CD4-positive, alpha-beta T cell treated with Interleukin-4 for 1 hour (primary cell): ENCODE results near the gene MS4A13.
"Not testable (repeated sequence)": the region's sequence is repeated elsewhere in the genome, so short reads cannot be mapped to it uniquely, and the experiment has no call there.

ENCODE experiments used
- DNase-seq, 2 donors: peaks; one replicate each; pipeline ENCODE4 v3.0.0-alpha.2; 2020 to 2022

The MS4A13 gene, protein sequence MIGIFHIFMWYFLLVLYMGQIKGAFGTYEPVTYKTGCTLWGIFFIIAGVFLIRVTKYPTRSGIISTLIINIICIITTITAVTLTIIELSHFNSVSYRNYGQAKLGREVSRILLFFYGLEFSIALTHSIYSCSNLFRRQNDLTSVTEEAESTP

DNA sequence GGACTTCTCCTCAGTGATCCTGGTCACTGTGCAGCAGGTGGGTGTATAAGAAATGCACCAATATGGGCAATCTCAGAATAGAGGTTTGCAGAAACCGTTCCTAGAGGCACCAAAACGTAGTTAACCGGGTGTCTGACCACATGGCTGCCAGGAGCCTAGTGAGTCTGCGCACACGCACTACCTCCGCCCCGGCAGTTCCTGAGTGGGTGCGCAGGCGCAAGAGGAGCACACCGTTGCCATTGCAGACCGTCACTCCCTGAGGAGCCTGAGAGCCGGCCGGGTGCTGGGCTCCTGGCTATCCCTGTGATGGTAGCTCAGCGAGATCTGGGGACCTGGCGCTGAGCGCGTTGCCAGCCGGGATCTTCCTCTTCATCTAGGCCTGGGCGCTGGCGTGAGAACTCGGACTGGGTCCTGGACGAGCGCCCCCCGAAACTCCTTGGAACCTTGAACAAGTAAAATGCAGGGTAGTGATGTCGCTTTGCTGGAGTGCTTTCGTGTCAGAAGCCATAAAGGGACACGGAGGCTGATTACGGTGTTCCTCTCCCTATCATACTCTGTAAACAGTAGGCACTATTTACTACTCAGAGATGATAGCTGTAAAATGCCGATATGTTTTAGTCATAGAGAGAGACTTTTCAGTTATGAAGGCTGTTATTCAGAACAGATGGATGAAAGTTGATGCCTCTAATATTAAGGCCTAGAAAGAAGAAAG, at the start of gene MS4A13:
MS4A13 (plus strand) TSS at position 249 of the 712 bp plus-strand sequence. CDS start 2,692 bp downstream, outside the sequence.
- no peak for DNase-seq

DNA sequence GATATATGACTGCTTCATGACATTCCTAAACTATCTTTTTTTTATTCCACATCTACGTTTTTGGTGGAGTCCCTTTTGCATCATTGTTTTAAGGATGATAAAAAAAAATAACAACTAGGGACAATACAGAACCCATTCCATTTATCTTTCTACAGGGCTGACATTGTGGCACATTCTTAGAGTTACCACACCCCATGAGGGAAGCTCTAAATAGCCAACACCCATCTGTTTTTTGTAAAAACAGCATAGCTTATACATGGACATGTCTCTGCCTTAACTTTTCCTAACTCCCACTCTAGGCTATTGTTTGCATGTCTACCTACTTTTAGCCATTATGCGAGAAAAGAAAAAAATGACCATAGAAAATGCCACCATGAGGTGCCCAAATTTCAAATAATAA, 46.4 kb upstream of the MS4A13 start:
- DNase-seq = no peak

GRCh38 chr11:60469723-60470122, 45.5 kb upstream of the MS4A13 start:
- no peak for DNase-seq

DNA sequence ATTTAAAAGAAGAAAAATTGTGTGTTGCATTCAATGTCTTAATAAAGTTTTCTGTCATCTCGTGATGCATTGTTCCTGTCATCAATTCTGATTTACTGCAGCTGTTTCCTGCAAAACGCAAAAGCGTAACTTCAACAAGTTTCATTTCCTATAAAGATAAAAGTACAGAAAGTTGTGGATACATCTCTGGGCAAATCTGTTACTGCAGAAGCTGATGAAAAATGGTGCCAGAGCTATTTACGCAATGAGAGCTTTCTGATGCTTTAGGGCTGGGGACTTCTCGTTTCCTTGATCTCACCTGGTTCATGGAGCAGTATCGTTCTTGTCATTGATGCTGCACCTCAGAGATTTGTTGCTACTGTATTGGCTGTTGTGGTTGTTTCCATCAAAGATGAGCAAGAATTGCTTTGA, 38.2 kb upstream of the MS4A13 start:
- DNase-seq = peak in 1 of 2 donors; percentile 62

GRCh38 chr11:60482361-60482760, 32.8 kb upstream of the MS4A13 start:
- DNase-seq = peak in 1 of 2 donors; percentile 41

- peak; percentile 29 to 62 for DNase-seq
Measured at GRCh38 chr11:60485987-60486386, 29.2 kb upstream of the MS4A13 start.

DNA sequence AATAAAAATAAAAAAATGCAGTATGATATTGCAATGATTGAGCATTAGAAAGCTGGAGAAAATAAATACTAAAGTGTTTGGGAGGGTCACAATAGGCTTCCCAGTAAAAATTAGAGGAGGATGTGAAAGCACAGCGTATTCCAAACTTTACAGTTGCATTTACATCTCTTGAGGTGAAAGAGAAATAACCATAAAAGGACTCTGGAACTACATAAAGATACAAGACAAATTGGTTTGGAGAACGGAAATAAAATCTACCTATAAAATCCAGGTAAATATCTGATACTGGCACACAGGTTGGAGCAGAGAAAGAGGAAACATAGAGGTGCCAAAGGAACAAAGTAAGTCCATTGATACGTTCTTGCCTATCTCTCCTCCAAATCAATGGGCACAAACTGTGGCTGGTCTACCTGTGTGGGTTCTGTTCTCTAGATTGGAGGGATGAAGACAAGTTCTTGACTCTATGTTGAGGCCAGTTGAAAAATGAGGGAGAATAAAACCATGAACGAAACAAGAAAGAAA, 22.6 kb upstream of the MS4A13 start, which contains the start of gene MS4A12:
MS4A12 (plus strand) TSS at position 291 of the 522 bp plus-strand sequence. CDS start 4,541 bp downstream, outside the sequence.
- DNase-seq = no peak

GRCh38 chr11:60493454-60493853, 21.7 kb upstream of the MS4A13 start:
- DNase-seq = no peak

- no peak for DNase-seq
Measured at GRCh38 chr11:60498399-60498798, 16.8 kb upstream of the MS4A13 start.

GRCh38 chr11:60498853-60499252, 16.3 kb upstream of the MS4A13 start:
- peak in 1 of 2 donors; percentile 66 for DNase-seq

DNA sequence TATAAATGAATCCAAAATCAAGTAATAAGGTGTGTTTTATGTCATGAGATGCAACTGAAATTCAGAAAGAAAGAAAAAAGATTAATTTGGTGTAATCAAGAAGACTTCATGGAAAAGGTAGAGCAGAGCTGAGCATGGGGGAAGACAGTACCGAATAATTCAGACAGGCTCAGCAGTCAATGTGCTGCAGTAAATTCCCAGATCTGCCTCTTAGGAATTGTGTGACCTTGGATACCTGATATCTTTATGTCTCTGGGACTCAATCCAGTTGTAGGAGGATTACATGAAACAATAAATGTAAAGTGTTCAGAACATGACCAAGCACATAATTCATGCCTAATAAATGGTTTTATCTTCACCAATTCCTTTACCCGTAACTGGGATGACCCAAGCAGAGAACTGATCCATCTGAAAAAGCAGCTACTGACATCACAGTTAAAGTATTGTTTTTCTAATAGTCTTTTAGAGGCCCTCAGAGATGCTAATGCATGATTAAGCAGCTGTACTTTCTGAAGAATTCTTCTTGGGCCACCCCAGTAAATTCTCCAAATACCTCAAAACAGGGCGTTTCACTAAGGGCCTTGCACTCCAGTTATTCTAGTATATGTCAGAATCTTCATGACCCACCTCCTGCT, 14.8 kb upstream of the MS4A13 start:
- no peak for DNase-seq

DNA sequence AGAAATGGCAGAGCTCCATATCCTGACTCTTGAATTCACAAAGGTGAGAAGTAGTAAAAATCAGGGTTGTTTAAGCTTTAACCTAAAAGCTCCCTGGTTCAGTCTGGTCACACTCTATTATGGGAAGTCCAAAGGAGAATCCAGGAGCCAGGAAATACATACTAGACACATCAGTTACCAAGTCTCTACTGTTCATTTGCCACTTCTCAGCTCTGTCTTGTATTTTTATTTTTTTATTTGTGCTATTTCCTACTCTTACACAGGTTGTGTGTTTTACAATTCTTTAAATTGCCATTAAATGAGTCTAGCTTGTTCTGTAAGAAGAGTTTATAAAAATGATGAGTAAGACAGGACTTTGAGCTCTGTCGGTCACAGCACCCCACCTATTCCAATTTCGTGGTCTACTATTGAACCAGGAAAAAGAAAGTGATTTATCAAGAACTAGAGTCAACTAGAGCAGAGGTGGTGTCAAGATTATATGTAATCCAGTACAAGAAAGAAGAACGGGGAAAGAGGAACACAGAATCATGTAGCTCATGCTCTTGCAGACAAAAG, 12.9 kb upstream of the MS4A13 start:
- no peak for DNase-seq

- peak in 1 of 2 donors; percentile 12 for DNase-seq
Measured at GRCh38 chr11:60504219-60504905, 10.8 kb upstream of the MS4A13 start.

DNA sequence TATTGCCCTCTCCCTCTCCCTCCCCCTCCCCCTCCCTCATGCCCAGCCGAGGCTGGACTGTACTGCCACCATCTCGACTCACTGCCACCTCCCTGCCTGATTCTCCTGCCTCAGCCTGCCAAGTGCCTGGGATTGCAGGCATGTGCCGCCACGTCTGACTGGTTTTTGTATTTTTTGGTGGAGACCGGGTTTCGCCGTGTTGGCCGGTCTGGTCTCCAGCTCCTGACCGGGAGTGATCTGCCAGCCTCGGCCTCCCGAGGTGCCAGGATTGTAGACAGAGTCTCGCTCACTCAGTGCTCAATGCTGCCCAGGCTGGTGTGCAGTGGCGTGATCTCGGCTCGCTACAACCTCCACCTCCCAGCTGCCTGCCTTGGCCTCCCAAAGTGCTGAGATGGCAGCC, 5.6 kb upstream of the MS4A13 start:
- not testable (repeated sequence) for DNase-seq

DNA sequence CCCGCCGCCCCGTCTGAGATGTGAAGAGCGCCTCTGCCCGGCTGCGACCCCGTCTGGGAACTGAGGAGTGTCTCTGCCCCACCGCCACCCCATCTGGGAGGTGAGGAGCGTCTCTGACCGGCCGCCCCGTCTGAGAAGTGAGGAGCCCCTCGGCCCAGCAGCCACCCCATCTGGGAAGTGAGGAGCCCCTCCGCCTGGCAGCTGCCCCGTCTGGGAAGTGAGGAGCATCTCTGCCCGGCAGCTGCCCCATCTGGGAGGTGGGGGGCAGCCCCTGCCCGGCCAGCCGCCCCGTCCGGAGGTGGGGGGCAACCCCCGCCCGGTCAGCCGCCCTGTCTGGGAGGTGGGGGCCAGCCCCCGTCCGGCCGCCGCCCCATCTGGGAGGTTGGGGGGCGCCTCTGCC, 5.0 kb upstream of the MS4A13 start:
- not testable (repeated sequence) for DNase-seq

DNA sequence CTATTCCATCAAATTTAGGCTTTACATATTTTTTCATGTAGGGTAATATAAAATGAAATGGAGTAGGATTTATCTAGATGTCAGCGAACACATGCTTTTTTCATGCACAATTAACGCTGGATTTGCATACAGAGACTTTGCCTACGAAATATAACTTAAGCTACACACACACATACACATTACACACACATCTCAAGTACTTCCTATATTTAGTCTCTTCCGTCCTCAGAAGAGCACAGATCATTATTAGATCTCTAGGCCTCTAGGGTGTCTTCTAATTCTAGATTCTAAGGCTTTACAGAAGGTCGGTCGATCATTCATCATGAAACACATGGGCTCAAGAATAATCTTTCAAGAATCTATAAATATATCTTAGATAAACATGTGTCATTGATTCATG, 3.8 kb upstream of the MS4A13 start:
- no peak for DNase-seq

- DNase-seq = no peak
Measured at GRCh38 chr11:60512651-60513225, 2.5 kb upstream of the MS4A13 start.

- DNase-seq = no peak
Measured at GRCh38 chr11:60513496-60514460, 1.4 kb upstream of the MS4A13 start.

- no peak for DNase-seq
Measured at GRCh38 chr11:60528465-60528864, 13.3 kb downstream of the MS4A13 start.

DNA sequence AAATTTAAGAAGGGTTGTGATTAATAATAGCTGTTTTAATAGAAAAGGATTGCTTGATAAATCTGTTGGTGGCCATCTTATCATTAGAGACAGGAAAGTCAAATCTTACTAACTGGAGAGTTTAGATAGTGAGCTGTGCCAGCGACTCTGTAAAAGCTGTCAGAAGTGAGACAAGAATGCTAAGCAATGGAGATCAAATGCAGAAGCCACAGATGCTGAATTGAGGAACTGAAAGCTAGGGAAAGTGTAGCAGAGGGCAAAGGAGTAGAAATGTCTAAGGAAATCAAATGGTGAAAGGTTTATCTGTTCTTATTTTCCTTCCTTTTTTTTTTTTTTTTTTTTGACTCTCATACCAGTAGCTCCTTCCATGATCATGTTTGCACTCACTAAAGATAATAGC, 13.7 kb downstream of the MS4A13 start:
- DNase-seq = peak in 1 of 2 donors; percentile 19

DNA sequence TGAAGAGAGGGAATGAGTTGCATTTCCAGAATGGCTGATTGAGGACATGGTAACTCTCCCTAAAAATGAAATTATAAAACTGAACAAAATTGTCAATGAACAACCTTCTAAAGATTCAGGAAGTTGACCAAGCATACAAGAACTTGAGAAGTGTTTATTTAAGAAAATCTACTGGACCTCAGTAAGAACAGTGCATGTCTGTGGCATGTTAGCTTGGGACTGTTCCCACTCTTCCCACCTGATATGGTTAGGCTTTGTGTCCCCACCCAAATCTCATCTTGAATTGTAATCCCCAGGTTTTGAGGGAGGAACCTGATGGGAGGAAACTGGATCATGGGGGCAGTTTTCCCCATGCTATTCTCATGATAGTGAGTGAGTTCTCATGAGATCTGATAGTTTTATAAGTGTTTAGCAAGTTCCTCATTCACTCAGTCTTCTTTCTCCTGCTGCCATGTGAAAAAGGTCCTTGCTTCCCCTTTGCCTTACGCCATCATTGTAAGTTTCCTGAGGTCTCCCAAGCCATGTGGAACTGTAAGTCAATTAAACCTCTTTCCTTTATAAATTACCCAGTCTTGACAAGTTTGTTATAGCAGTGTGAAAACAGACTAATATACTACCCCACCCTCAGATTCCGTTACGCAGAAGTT, 15.4 kb downstream of the MS4A13 start:
- no peak for DNase-seq
